NCI-H2107 (cell line): ENCODE data around the gene ZCCHC17.

Experiments
- DNase-seq: peaks from one replicate; lab custom pipeline; 2025; lab: John Stamatoyannopoulos, UW

ZCCHC17 gene

GRCh38 chr1:31394584-31395193 lies 97.9 kb downstream of the ZCCHC17 start:
- peak; percentile 92 for DNase-seq

GRCh38 chr1:31396633-31397351 lies 100.0 kb downstream of the ZCCHC17 start:
- DNase-seq = no peak

GRCh38 chr1:31397360-31398095 lies 100.7 kb downstream of the ZCCHC17 start:
- no peak for DNase-seq

- no peak for DNase-seq
Observed at GRCh38 chr1:31398246-31398645, 101.4 kb downstream of the ZCCHC17 start.

- DNase-seq = no peak
Observed at GRCh38 chr1:31399976-31400375, 103.1 kb downstream of the ZCCHC17 start.

GRCh38 chr1:31400393-31400792 lies 103.6 kb downstream of the ZCCHC17 start:
- DNase-seq = no peak

GRCh38 chr1:31401241-31401640 lies 104.4 kb downstream of the ZCCHC17 start:
- DNase-seq = no peak

- no peak for DNase-seq
Observed at GRCh38 chr1:31405578-31406245, 108.9 kb downstream of the ZCCHC17 start.

- DNase-seq = no peak
Observed at GRCh38 chr1:31407029-31407626, 110.3 kb downstream of the ZCCHC17 start.

- DNase-seq = no peak
Observed at GRCh38 chr1:31408788-31409318, 112.0 kb downstream of the ZCCHC17 start.

- DNase-seq = no peak
Observed at GRCh38 chr1:31409946-31410858, 113.4 kb downstream of the ZCCHC17 start.

- DNase-seq = no peak
Observed at GRCh38 chr1:31410871-31411270, 114.0 kb downstream of the ZCCHC17 start.

GRCh38 chr1:31412205-31412604 lies 115.4 kb downstream of the ZCCHC17 start:
- DNase-seq = no peak

- DNase-seq = peak; percentile 46
Observed at GRCh38 chr1:31412732-31413404, 116.0 kb downstream of the ZCCHC17 start, which contains the start of gene SERINC2. Gene SERINC2, plus strand, starts transcription at chr1:31413213. Its CDS starts 53 bp downstream, at chr1:31413266.

GRCh38 chr1:31413405-31414001 lies 116.7 kb downstream of the ZCCHC17 start:
- peak; percentile 21 for DNase-seq
